OCI-LY7 (cell line): Measurements from ENCODE around the gene EIF2AK2. TPM values are rescaled to one million over a fixed set of nuclear protein-coding genes. Genes with fewer than 3 reads are reported as not detected.

Source experiments
- BruUV-seq: library from RNA; stranded (reverse); fragments of 400-500 nt; replicated peaks from 2 replicates; lab custom pipeline; 2021; lab: Mats Ljungman, UMichigan
- CTCF ChIA-PET: fragments of 300-600 bp; sonication (Branson Sonifier 250); formaldehyde crosslinking; loops from one replicate; lab custom pipeline; 2022; ENCODE audit warnings: antibody characterized with exemption; ENCODE audit not compliant: unreplicated experiment; lab: Charles Lee
- POLR2A ChIA-PET: fragments of 300-600 bp; sonication (Branson Sonifier 250); formaldehyde crosslinking; loops from one replicate; lab custom pipeline; 2022; ENCODE audit warnings: antibody characterized with exemption; lab: Charles Lee
- DNase-seq: peaks from one replicate; pipeline ENCODE4 v3.0.0-alpha.2; 2015; ENCODE audit warnings: low spot score
- H2AFZ ChIP-seq: fragments of 200-600 bp; sonication (generic), shearing (Covaris generic); 2 replicates; pipeline ENCODE4 v1.6.1; 2014; ENCODE audit warnings: mild to moderate bottlenecking, antibody characterized with exemption, low read length, moderate library complexity
- H3K27ac ChIP-seq: fragments of 200-600 bp; sonication (generic); 2 replicates; pipeline ENCODE4 v1.5.1; 2014; ENCODE audit warnings: mixed run types, low read depth, mild to moderate bottlenecking, moderate library complexity, low read length, inconsistent platforms; ENCODE audit not compliant: poor library complexity, severe bottlenecking
- H3K36me3 ChIP-seq: fragments of 200-600 bp; sonication (generic); 2 replicates; pipeline ENCODE4 v1.6.1; 2014; ENCODE audit warnings: mild to moderate bottlenecking, antibody characterized with exemption, low read length, moderate library complexity, mixed read lengths; ENCODE audit not compliant: insufficient read depth
- H3K4me1 ChIP-seq: fragments of 200-600 bp; sonication (generic); 2 replicates; pipeline ENCODE4 v1.5.1; 2014; ENCODE audit warnings: mild to moderate bottlenecking, low read length; ENCODE audit not compliant: insufficient read depth, poor library complexity, severe bottlenecking
- H3K4me2 ChIP-seq: fragments of 200-600 bp; sonication (generic); 2 replicates; pipeline ENCODE4 v1.6.1; 2014; ENCODE audit warnings: mild to moderate bottlenecking, low read length
- H3K4me3 ChIP-seq: fragments of 200-600 bp; sonication (generic); 2 replicates; pipeline ENCODE4 v1.5.1; 2014; ENCODE audit warnings: mild to moderate bottlenecking, low read depth, low read length; ENCODE audit not compliant: poor library complexity, severe bottlenecking
- H3K79me2 ChIP-seq: fragments of 200-600 bp; sonication (generic); 2 replicates; pipeline ENCODE4 v1.6.1; 2016; ENCODE audit warnings: low read depth, mild to moderate bottlenecking, low read length, moderate library complexity, mixed read lengths; ENCODE audit not compliant: insufficient read depth
- H3K9me2 ChIP-seq: fragments of 200-600 bp; sonication (generic); 2 replicates; pipeline ENCODE4 v1.6.1; 2016; ENCODE audit warnings: mild to moderate bottlenecking, low read length, mixed read lengths; ENCODE audit not compliant: insufficient read depth
- H3K9me3 ChIP-seq: fragments of 200-600 bp; sonication (generic); 2 replicates; pipeline ENCODE4 v1.6.1; 2014; ENCODE audit warnings: mild to moderate bottlenecking, mixed run types, low read length, mixed read lengths
- H4K20me1 ChIP-seq: fragments of 200-600 bp; sonication (generic); 2 replicates; pipeline ENCODE4 v1.6.1; 2014; ENCODE audit warnings: mild to moderate bottlenecking, antibody characterized with exemption, low read length, moderate library complexity, mixed read lengths; ENCODE audit not compliant: insufficient read depth
- EZH2phosphoT487 ChIP-seq: fragments of 200-600 bp; sonication (generic); IDR thresholded peaks from 2 replicates; pipeline ENCODE4 v1.6.1; 2018; ENCODE audit warnings: low read depth, borderline replicate concordance, mild to moderate bottlenecking, mixed run types, antibody characterized with exemption, low read length, moderate library complexity, mixed read lengths
- intact Hi-C: fragments of 100-400 bp; cut with micrococcal nuclease; formaldehyde crosslinking; loops from one replicate; pipeline ENCODE4 v1.10.0; 2022; ENCODE audit not compliant: unreplicated experiment
- total RNA-seq, 2 experiments: library from RNA; depleted of rRNA in 1 of 2; stranded (reverse); fragments of >200 nt in 1 of 2; shearing (Covaris generic) in 1 of 2; gene quantifications; 2 replicates each; pipeline ENCODE4 v1.2.3, GENCODE V29; 2014 to 2022
- TF ChIP-seq, protein P1 (sequence below): fragments of 200-600 bp; sonication (generic); conservative IDR thresholded peaks from 2 replicates; pipeline ENCODE4 v1.5.1; 2014; ENCODE audit warnings: mild to moderate bottlenecking, antibody characterized with exemption, low read length, moderate library complexity, mixed read lengths

Gene EIF2AK2
- total RNA-seq, 2 experiments from 2014 or later: 3.1 to 3.6 TPM

GRCh38 chr2:37181726-37182684 is 25.2 kb upstream of the EIF2AK2 start:
- Histone ChIP-seq H4K20me1 (no peaks in the 10 kb centered on the region), H3K79me2 (no peaks in the 10 kb centered on the region), H3K36me3 (no peaks in the 10 kb centered on the region), H3K4me3 (no peak overlapping the region), H3K9me2 (no peaks in the 10 kb centered on the region), H3K9me3 (no peaks in the 10 kb centered on the region), H3K4me2 (no peak overlapping the region), H3K27ac (no peak overlapping the region), H2AFZ (no peak overlapping the region), H3K4me1 (no peaks in the 10 kb centered on the region)
- BruUV-seq: no TSS peak
- CTCF ChIA-PET: no interaction called here
- no peak for DNase-seq
- intact Hi-C loops: loop anchor here (5.0 to 10.0 kb wide), 2 partner anchors 353 to 695 kb away; no protein-coding TSS in a partner anchor
- POLR2A ChIA-PET: interaction anchor here (0.5 to 1.2 kb wide), 2 partner anchors 126 to 285 kb away, joined by 3 read pairs; no protein-coding TSS in a partner anchor
- TF ChIP-seq, protein P1, sequence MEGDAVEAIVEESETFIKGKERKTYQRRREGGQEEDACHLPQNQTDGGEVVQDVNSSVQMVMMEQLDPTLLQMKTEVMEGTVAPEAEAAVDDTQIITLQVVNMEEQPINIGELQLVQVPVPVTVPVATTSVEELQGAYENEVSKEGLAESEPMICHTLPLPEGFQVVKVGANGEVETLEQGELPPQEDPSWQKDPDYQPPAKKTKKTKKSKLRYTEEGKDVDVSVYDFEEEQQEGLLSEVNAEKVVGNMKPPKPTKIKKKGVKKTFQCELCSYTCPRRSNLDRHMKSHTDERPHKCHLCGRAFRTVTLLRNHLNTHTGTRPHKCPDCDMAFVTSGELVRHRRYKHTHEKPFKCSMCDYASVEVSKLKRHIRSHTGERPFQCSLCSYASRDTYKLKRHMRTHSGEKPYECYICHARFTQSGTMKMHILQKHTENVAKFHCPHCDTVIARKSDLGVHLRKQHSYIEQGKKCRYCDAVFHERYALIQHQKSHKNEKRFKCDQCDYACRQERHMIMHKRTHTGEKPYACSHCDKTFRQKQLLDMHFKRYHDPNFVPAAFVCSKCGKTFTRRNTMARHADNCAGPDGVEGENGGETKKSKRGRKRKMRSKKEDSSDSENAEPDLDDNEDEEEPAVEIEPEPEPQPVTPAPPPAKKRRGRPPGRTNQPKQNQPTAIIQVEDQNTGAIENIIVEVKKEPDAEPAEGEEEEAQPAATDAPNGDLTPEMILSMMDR: no peak
- TF ChIP-seq EZH2phosphoT487: no peak

GRCh38 chr2:37180640-37181039 is 23.9 kb upstream of the EIF2AK2 start:
- POLR2A ChIA-PET: interaction anchor here (0.5 to 0.6 kb wide), 3 partner anchors 90 to 708 kb away, joined by 3 to 4 read pairs (median 3); no protein-coding TSS in a partner anchor
- BruUV-seq: no TSS peak

More at GRCh38 chr2:37180640-37181039, 23.9 kb upstream of the EIF2AK2 start:
- no peak overlapping the region for H3K4me3 ChIP-seq
- no peaks in the 10 kb centered on the region for H3K9me2 ChIP-seq
- H3K79me2 ChIP-seq: no peaks in the 10 kb centered on the region
- TF ChIP-seq EZH2phosphoT487: no peak
- TF ChIP-seq, protein P1: no peak; the same call in 1 of the 2 replicates
- no peaks in the 10 kb centered on the region for H3K4me1 ChIP-seq
- no peak overlapping the region for H3K4me2 ChIP-seq
- CTCF ChIA-PET: no interaction called here
- H4K20me1 ChIP-seq: no peaks in the 10 kb centered on the region
- H2AFZ ChIP-seq: no peak overlapping the region
- no peaks in the 10 kb centered on the region for H3K9me3 ChIP-seq
- no peaks in the 10 kb centered on the region for H3K36me3 ChIP-seq
- DNase-seq: no peak
- intact Hi-C loops: loop anchor here (5.0 to 10.0 kb wide), 2 partner anchors 354 to 697 kb away; no protein-coding TSS in a partner anchor
- no peak overlapping the region for H3K27ac ChIP-seq
